HG02840 (cell line): ENCODE data around the gene SCO2.

Source experiments
- ATAC-seq: cut with Tn5 transposase; IDR thresholded peaks from one replicate; pipeline ENCODE4 v1.9.1; 2021; ENCODE audit warnings: mild to moderate bottlenecking, moderate library complexity, moderate number of reproducible peaks; ENCODE audit not compliant: unreplicated experiment, low FRiP score

The SCO2 gene

GRCh38 chr22:50504369-50505211 lies 20.8 kb downstream of the SCO2 start:
- ATAC-seq = no peak

DNA sequence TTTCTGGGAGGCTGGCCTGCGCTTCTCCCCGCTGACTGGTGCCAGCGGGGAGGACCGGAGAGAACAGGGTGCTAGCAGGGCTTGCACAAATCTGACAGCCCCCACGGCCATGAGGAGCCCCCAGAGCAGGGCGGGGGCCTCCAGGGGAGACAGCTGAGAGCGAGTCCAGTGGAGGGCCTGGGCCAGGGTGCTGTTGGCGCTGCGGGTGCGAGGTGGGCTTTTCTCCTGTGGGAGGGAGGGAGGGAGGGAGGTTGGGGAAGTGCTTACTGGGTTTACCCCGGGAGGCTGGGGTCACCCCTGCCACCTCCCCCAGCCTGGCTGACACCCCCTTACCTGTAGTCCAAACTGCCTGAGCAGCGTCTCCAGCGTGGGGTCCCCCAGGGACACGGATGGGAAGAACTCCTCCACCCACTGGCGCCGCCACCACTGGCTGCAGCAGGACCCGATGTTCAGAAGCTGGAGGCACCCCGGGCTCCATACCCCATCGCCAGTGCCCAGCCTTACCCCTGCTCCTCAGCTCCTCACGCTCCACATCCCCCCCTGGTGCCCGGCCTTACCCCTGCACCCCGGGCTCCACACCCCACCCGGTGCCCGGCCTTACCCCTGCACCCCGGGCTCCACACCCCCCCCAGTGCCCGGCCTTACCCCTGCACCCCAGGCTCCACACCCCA lies 21.8 kb downstream of the SCO2 start:
- ATAC-seq = no peak

- ATAC-seq = no peak
These were observed 22.5 kb downstream of the SCO2 start for GRCh38 chr22:50502628-50503474.

GRCh38 chr22:50502096-50502495 lies 23.3 kb downstream of the SCO2 start:
- ATAC-seq = no peak

DNA sequence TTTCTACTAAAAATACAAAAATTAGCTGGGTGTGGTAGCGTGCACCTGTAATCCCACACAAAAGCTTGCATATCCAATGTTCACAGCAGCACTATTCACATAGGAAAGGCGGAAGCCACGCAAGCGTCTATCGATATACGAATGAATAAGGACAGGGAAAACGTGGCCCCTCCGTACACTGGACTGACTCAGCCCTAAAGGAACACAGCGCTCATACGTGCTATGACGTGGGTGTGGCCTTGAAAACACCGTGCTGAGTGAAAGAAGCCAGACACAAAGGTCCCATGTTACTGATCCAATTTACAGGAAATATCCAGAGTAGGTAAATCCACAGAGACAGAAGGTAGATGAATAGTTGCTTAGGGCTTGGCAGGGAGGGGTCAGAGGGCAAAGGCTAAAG lies 24.9 kb downstream of the SCO2 start:
- no peak for ATAC-seq

DNA sequence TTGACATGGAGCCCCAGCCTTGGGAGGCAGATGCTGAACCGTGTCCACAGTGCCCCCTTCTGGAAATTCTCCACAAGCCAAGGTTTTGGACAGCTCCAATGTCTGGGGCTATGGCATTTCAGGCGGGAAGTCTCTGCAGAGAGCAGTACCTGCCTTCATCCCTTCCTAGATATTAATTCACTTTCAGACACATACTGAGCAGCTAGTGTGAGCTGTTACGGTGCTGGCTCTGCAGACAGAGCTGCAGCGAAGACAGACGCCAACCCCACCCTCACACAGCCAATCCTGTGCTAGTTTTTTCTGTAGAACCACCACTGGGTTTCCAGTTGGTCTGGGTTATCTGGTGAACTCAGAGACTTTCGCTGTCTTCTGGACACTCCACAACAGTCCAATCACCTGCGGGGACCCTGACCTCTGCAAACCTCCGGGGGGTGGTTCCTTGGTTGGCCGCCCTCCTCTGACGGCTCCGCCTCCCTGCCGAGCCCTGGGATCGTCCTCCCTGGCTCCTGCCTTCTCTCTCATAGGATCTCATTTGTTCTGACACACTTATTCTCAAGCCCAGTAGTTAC lies 27.0 kb downstream of the SCO2 start:
- ATAC-seq = no peak

GRCh38 chr22:50497093-50497492 lies 28.3 kb downstream of the SCO2 start:
- ATAC-seq = no peak

DNA sequence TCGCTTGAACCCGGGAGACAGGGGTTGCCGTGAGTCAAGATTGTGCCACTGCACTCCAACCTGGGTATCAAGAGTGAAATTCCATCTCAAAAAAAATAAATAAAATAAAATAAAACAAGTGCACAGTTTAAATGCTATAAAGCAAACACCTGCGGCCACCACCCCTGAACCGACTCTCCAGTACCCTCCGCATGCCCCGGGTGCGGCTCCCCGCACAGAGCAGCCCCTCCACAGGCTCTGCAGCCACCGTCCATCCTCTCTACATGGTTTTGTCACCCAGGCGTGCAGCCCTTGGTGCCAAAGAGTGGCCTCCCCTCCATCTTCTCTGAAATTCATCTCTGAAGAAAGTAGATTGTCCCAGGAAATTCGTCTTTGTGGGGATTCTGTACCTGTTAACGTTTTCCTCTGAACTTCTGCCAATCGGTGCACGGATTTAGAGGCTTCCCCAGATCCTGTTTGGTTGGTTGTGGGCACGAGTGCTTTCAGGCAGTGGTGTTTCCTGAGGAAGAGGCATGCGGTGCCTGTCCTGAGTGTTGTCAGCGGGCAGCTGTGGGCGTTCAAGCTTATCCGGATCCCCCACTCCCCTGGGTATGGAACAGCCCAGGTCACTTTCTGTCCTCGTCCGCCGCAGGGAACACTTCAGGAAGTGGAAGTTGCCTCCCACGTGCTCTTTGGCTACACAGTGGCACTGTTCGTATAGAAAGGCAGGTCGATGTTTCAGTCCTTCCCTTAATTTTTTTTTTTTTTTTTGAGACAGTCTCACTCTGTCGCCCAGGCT lies 34.7 kb downstream of the SCO2 start:
- no peak for ATAC-seq

- ATAC-seq = no peak
These were observed 35.8 kb downstream of the SCO2 start for GRCh38 chr22:50489363-50490243.

DNA sequence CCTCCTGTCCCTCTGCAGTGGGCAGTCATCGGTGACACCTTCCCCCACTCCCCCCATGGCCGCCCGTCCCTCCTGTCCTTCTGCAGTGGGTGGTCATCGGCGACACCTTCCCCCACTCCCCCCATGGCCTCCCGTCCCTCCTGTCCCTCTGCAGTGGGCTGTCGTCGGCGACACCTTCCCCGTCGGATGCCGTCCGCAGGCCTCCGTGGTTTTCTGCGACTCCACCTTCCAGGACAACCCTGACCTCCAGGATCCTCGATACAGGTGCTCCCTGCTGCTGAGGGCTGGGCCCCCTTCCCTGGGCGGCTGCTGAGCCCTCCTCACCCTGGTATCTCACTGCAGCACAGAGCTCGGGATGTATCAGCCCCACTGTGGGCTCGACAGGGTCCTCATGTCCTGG lies 36.5 kb downstream of the SCO2 start:
- no peak for ATAC-seq

- ATAC-seq = no peak
These were observed 37.3 kb downstream of the SCO2 start for GRCh38 chr22:50488006-50488677.

DNA sequence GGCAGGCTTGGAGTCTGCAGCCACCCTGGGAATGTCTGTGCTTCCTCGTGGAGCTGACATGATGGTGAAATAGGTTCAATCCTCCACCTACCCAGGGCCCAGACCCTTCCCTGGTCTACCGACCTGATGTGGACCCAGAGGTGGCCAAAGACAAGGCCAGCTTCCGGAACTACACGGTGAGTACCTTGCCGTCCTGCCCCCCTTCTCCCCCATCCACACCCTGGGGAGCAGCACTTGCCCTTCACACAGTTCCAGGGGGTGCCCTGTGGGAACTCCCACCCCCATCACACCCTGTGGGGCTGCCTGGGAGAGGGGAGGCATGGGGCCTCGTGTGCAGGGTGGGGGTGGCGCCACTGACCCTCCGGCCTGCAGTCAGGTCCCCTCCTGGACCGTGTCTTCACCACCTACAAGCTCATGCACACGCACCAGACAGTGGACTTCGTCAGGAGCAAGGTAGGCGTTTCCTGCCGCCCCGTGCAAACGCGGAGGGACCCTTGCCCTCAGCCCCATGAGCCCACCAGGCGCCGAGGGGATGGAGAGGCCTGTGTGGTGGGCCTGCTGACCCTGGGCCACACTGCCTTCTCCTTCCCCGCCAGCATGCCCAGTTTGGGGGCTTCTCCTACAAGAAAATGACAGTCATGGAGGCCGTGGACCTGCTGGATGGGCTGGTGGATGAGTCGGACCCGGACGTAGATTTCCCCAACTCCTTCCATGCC lies 38.0 kb downstream of the SCO2 start:
- ATAC-seq = no peak

- no peak for ATAC-seq
These were observed 38.7 kb downstream of the SCO2 start, which contains the start of gene MIOX for GRCh38 chr22:50486561-50487289. MIOX (plus strand) TSS chr22:50486859; CDS start chr22:50486898, 39 bp downstream.

- ATAC-seq = no peak
These were observed 39.9 kb downstream of the SCO2 start for GRCh38 chr22:50485221-50486131.

DNA sequence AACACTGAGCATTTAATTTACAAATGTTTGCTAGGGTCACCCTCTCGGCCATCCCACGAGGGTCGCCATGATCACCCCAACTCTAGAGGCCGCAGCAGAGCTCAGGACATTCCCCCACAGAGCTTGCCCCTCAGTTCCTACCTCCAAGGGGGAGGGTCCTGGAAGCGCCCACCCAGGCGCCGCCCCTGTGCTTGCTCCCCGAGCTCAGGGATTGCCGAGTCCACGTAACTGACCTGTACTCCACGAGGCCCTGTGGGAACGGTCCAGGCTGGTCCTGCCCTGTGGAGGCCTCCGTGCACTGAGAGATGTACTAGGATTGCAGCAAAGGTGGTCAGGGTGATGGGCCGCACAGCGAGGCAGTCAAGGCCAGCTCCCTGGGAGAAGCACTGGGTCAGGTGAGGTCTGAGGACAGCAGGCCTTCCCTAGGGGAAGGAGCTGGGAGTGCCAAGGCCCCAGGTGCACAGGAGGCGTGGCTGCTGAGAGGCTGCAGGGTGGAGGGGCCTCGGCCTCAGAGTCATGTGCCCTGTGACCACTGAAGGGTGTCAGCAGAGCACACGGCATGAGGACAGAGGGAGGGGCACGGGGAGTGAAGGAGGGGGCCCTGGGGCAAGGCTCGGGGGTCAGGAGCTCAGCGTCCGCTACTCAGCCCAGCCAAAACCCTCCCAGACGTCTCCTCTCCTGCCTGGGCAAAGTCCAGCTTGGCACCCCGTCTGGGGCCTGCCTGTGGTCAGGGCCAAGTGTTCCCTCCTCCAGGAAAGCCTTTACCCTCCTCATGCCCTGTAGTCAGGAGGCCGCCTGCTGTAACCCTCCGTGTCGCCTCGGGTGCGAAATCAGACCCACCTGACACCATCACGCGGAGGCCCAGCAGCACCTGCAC lies 41.2 kb downstream of the SCO2 start:
- no peak for ATAC-seq
